Measurements from ENCODE around the gene CCDC149.

DNA sequence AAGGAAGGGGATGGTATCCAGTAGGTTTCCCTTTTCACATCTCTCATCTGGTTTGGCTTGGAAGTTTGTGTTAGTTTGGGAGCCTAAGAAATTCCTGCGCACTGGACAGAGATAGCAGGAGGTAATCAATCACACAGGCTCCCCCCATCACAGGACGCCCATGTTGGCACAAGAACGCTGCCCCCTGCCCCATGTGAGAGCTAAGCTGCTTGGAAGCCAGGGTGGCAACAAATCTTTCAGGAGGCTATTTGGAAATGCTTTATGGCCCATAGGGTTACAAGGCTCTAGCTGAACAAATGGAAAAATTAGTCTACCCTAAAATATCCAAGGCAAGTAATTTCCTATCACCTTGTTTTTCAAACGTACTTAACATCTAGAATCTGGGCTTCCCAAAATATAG, 63.5 kb downstream of the CCDC149 start:
- TF ChIP-seq, protein P1, sequence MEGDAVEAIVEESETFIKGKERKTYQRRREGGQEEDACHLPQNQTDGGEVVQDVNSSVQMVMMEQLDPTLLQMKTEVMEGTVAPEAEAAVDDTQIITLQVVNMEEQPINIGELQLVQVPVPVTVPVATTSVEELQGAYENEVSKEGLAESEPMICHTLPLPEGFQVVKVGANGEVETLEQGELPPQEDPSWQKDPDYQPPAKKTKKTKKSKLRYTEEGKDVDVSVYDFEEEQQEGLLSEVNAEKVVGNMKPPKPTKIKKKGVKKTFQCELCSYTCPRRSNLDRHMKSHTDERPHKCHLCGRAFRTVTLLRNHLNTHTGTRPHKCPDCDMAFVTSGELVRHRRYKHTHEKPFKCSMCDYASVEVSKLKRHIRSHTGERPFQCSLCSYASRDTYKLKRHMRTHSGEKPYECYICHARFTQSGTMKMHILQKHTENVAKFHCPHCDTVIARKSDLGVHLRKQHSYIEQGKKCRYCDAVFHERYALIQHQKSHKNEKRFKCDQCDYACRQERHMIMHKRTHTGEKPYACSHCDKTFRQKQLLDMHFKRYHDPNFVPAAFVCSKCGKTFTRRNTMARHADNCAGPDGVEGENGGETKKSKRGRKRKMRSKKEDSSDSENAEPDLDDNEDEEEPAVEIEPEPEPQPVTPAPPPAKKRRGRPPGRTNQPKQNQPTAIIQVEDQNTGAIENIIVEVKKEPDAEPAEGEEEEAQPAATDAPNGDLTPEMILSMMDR (conservative IDR thresholded peaks at IDR 0.05; ENCODE audit: low read length): no peak
- no peak for TF ChIP-seq EZH2phosphoT487 (IDR thresholded peaks at IDR 0.05; ENCODE audit: borderline replicate concordance, low read depth, low read length)
